Left lung (tissue), 10 donors: ENCODE data around the gene LRRC39. TPM values are rescaled to one million over a fixed set of nuclear protein-coding genes. Genes with fewer than 3 reads are reported as not detected.

ENCODE experiments used
- ATAC-seq: fragments of 200-7000 bp; cut with Tn5 transposase; one replicate; pipeline ENCODE4 v1.9.1; 2020; ENCODE audit warnings: moderate library complexity
- DNase-seq, 4 donors: peaks; one replicate each; pipeline ENCODE4 v3.0.0-alpha.2; 2013 to 2020
- H3K27ac ChIP-seq, 2 donors: fragments of 200-600 bp; sonication (generic) in 1 of 2; one replicate each; pipeline versions ENCODE4 v1.5.0 to v1.8.0; 2020 to 2021
- H3K27me3 ChIP-seq, 2 donors: fragments of 200-600 bp; sonication (generic) in 1 of 2; one replicate each; pipeline versions ENCODE4 v1.5.0 to v1.8.0; 2020 to 2021
- H3K36me3 ChIP-seq, 2 donors: fragments of 200-600 bp; sonication (generic) in 1 of 2; one replicate each; pipeline versions ENCODE4 v1.5.0 to v1.8.0; 2020 to 2021
- H3K4me1 ChIP-seq, 2 donors: fragments of 200-600 bp; one replicate each; pipeline ENCODE4 v1.8.0; 2021
- H3K4me3 ChIP-seq, 2 donors: fragments of 200-600 bp; sonication (generic) in 1 of 2; one replicate each; pipeline versions ENCODE4 v1.5.0 to v1.8.0; 2020 to 2021; ENCODE audit warnings: mild to moderate bottlenecking in 1 of 2
- H3K9me3 ChIP-seq, 2 donors: fragments of 200-600 bp; sonication (generic) in 1 of 2; one replicate each; pipeline versions ENCODE4 v1.5.0 to v1.8.0; 2020 to 2021
- CTCF ChIP-seq, 2 donors: fragments of 200-600 bp; sonication (generic) in 1 of 2; IDR thresholded peaks; one replicate each; pipeline versions ENCODE4 v1.5.0 to v1.8.0; 2021; ENCODE audit warnings: antibody characterized with exemption in 2 of 2
- intact Hi-C, 2 donors: fragments of 100-400 bp; cut with DNase I; formaldehyde crosslinking; loops; one replicate each; pipeline versions ENCODE4 v1.11.2 to v1.14.2; 2022
- polyA plus RNA-seq, 6 donors: library from polyadenylated mRNA; unstranded; fragments of 120-200 nt; gene quantifications; one replicate each; pipeline ENCODE4 v1.2.1, GENCODE V29; 2013; ENCODE audit not compliant: insufficient read length in 6 of 6
- total RNA-seq, 2 donors: library from RNA; stranded (reverse); fragmentation: NEBNext Ultra II Directional; extraction: Animal tissue kit (Norgen Biotek cat#: 25700); gene quantifications; one replicate each; pipeline ENCODE4 v1.2.1, GENCODE V29; 2021
- donor health status: DM: no; HTN: yes; CAD: no.
- donor health status: DM: no; HTN: no; CAD: no.

LRRC39 gene
- total and polyA plus RNA-seq, 8 donors: 0.35 to 4.2 (median 3.3) TPM

GRCh38 chr1:100142343-100142742, 35.7 kb downstream of the LRRC39 start:
- no peak overlapping the region for H3K4me3 ChIP-seq
- intact Hi-C loops: no loop called here
- H3K4me1 ChIP-seq: no peaks in the 10 kb centered on the region
- DNase-seq (no peak), ATAC-seq (no peak)
- no peaks in the 10 kb centered on the region for H3K9me3 ChIP-seq
- peaks cover 4 to 97% of the 10 kb centered on the region in 2 donors for H3K36me3 ChIP-seq
- TF ChIP-seq CTCF (IDR thresholded peaks at IDR 0.05): no peak
- H3K27ac ChIP-seq: no peak overlapping the region
- no peaks in the 10 kb centered on the region for H3K27me3 ChIP-seq

GRCh38 chr1:100141192-100141591, 36.9 kb downstream of the LRRC39 start:
- H3K9me3 ChIP-seq: no peaks in the 10 kb centered on the region
- H3K27ac ChIP-seq: no peak overlapping the region
- H3K4me3 ChIP-seq: no peak overlapping the region
- intact Hi-C loops: no loop called here
- peaks cover 4 to 93% of the 10 kb centered on the region in 2 donors for H3K36me3 ChIP-seq
- DNase-seq (no peak), ATAC-seq (no peak)
- H3K4me1 ChIP-seq: no peaks in the 10 kb centered on the region
- TF ChIP-seq CTCF (IDR thresholded peaks at IDR 0.05): no peak
- no peaks in the 10 kb centered on the region for H3K27me3 ChIP-seq

GRCh38 chr1:100137602-100138001, 40.5 kb downstream of the LRRC39 start:
- Histone ChIP-seq H3K4me1 (peaks cover 6 to 14% of the 10 kb centered on the region in 2 donors), H3K27me3 (no peaks in the 10 kb centered on the region), H3K4me3 (no peak overlapping the region), H3K36me3 (peaks cover 4 to 58% of the 10 kb centered on the region in 2 donors), H3K27ac (no peak overlapping the region), H3K9me3 (no peaks in the 10 kb centered on the region)
- intact Hi-C loops: no loop called here
- TF ChIP-seq CTCF (IDR thresholded peaks at IDR 0.05): no peak
- ATAC-seq: no peak
- DNase-seq: no peak

- H3K27ac ChIP-seq: no peak overlapping the region
- intact Hi-C loops: no loop called here
- H3K4me1 ChIP-seq: peaks cover 6 to 31% of the 10 kb centered on the region in 2 donors
- no peak overlapping the region for H3K4me3 ChIP-seq
- H3K27me3 ChIP-seq: no peaks in the 10 kb centered on the region
- no peaks in the 10 kb centered on the region for H3K9me3 ChIP-seq
- ATAC-seq (no peak), DNase-seq (no peak)
- no peak for TF ChIP-seq CTCF (IDR thresholded peaks at IDR 0.05)
- H3K36me3 ChIP-seq: peaks cover 0 to 31% of the 10 kb centered on the region in 2 donors
Measured at GRCh38 chr1:100134872-100135271, 43.2 kb downstream of the LRRC39 start.

- no peaks in the 10 kb centered on the region for H3K9me3 ChIP-seq
- DNase-seq: peak; percentile 95 to 98 (median 98)
- intact Hi-C loops: no loop called here
- peak in 1 of 2 donors; percentile 32 for TF ChIP-seq CTCF (IDR thresholded peaks at IDR 0.05)
- peak; percentile 99 for ATAC-seq
- H3K4me3 ChIP-seq: peak within 1 kb of the TSS; percentile 71 to 90
- peaks cover 0 to 12% of the 10 kb centered on the region in 2 donors for H3K36me3 ChIP-seq
- H3K27ac ChIP-seq: peak within 1 kb of the TSS; percentile 74 to 83
- H3K27me3 ChIP-seq: no peaks in the 10 kb centered on the region
- H3K4me1 ChIP-seq: peaks cover 6 to 31% of the 10 kb centered on the region in 2 donors
Measured at GRCh38 chr1:100132566-100133477, 45.2 kb downstream of the LRRC39 start, which contains the start of the genes SASS6 and TRMT13. Gene SASS6 (minus strand): TSS chr1:100132930. CDS start chr1:100132814, 116 bp downstream. Gene TRMT13 (plus strand): TSS chr1:100133163. CDS start chr1:100133169, 6 bp downstream.
